GM19372 (cell line): ENCODE measurements around the gene SLC2A13.
A peak's percentile ranks its signal among the peaks of the same experiment; 100 is the strongest.

ENCODE experiments used
- ATAC-seq: cut with Tn5 transposase; IDR thresholded peaks from one replicate; pipeline ENCODE4 v1.9.1; 2021; ENCODE audit warnings: mild to moderate bottlenecking, low read depth, moderate library complexity; ENCODE audit not compliant: unreplicated experiment

The SLC2A13 gene

DNA sequence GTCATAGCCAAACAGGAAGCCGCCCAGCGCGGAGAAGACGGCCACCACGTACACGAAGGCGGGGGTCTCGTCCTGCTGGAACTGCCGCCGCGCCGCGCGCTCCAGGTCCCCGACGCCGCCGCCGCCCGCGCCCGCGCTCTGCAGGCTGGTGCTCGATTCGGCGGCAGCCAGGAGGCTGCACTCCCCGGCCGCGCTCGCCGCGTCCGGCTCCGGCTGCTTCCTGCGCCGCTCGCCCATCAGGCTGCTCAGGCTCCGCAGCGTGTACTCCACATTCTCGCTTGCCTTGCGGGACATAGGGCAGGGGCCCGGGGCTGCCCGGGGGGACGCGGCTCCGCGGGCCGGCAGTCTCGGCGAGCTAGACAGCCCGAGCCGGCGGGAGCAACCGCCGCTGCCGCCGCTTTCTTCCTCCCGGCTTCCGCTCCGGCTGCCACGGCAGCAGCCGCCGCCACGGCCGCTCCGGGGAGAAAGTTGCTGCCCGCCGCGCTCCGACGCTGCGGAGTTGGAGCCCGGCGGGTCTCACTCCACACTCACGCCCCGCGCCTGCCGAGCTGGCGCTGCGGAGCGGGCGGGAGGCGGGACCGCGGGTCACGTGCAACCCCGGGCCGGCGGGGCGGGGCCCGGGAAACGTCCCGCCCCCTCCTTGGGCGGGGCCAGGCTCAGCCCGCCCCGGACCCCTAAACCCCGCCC, at the start of gene SLC2A13:
TSS of gene SLC2A13 (minus strand) at position 567 of the 687 bp plus-strand sequence. CDS start at position 294, 273 bp downstream.
- ATAC-seq, result peak; percentile 80

DNA sequence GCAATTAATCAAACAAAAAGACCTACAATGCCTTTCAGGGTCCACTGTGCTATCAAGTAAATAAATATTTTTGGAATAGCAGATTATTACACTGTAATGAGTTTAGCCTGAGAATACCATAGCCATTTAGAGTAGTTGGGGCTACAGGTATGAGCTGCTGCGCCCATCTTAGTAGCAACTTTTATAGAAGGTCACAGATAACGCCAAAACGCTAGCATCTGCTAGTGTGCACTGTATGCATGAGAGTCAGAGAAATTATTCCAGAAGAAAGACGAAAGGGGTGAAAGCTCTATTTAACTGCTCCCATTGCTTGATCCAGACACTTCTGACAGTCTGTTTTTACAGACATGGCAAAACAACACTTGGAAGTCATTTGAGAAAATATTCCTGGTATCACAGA, 48.5 kb upstream of the SLC2A13 start:
- no peak for ATAC-seq

DNA sequence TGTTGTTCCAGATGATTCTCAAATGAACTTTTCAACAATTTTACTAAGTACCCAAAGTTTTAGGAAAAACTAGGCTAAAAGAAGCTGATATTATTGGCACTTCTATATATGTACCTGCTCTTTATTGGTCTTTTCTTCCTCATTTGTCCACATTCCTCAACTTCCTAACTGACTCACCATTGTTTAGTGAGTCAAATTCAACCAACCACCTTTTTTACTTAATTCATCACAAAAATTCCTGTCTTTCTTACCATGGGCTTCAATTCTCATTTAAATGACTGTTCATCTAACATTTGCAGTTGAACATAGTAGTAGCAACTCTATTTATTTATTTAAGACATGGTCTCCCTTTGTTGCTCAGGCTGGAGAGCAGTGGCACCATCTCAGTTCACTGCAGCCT, 47.6 kb upstream of the SLC2A13 start:
- ATAC-seq, result no peak

DNA sequence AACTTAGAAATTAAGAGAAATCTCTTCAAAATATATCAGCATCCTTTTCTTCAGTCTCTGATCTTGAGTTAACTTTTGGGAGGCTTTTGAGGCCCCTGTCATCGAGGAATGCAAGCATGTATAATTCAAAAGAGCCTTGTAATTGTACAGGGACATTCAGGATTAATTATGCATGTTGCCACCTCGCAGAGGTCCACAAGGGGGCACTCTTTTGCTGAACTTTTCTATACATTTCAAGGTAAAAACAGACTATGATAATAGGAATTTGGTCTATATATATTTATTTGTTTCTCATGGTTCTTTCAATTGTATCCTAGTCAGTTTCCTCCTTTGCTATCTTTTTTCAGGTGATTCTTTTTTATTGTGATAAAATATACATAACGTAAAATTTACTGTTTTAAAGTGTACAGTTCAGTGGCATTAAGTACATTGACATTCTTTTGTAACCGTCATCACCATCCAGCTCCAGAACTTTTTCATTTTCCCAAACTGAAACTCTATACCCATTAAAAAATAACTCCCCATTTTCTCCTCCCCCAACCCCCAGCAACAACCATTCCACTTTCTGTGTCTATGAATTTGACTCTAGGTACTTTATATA, 47.0 kb upstream of the SLC2A13 start:
- ATAC-seq, result peak; percentile 53

GRCh38 chr12:40149673-40150260, 43.9 kb upstream of the SLC2A13 start:
- ATAC-seq, result no peak

DNA sequence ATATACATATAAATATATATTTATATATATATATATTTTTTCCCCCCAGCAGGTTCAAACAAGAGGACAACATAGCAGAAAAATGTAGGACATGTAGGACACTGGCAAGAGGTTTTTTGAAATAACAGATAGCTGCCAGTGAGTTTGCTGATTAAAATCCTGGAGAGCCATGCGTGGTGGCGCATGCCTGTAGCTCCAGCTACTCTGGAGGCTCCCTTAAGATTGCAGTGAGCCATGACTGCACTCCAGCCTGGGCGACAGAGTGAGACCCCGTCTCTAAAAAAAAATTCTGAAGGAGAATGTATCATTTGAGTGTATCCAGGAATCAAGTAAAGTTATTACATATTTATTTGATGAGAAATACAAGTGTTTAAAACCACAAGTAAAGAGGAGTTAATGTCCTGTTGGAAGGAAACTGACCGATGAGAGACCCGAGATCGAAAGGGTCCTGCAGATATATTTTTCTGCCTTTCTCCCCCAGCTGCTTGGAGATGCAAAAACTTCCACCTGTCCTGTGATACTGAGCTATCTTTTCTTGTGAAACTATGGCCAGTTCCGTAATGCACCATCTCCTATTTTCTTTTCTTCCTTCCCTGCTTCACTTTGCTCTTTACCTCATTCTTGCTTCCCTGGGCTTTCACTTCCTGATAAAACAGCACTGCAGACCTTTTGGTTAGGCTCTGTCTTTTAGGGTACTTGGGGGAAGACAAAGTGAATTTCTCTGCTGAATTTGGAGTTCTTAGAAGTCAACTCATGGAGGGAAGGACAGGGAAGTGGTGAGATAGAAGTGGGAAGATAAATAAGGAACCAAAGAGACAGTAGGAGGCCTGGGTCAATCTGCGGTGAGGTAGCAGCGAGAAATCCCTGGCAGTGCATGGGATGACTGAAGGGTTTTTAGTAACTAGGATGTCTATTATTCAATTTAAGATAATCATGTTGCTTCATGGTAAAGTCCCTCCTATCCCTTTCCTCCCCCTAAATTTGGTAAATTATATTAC, 41.2 kb upstream of the SLC2A13 start:
- ATAC-seq, result no peak

- no peak for ATAC-seq
Observed at GRCh38 chr12:40145896-40146295, 40.0 kb upstream of the SLC2A13 start.

DNA sequence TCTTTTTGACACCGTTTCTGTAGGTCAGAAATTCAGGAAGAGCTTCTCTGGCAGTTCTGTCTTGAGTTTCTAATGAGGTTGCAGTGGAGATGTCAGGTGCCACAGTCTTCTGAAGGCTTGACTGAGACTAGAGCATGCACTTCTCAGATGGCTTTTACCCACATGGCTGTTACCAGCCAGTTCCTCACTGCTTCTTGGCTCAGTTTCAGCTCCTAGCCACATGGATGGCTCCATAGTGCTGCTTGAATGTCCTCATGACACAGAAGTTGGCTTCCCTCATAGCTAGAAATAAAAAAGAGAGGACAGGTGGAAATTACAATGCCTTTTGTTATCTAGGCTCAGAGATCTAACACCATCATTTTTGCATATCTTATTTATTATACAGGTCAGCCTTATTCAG, 38.1 kb upstream of the SLC2A13 start:
- ATAC-seq, result no peak

DNA sequence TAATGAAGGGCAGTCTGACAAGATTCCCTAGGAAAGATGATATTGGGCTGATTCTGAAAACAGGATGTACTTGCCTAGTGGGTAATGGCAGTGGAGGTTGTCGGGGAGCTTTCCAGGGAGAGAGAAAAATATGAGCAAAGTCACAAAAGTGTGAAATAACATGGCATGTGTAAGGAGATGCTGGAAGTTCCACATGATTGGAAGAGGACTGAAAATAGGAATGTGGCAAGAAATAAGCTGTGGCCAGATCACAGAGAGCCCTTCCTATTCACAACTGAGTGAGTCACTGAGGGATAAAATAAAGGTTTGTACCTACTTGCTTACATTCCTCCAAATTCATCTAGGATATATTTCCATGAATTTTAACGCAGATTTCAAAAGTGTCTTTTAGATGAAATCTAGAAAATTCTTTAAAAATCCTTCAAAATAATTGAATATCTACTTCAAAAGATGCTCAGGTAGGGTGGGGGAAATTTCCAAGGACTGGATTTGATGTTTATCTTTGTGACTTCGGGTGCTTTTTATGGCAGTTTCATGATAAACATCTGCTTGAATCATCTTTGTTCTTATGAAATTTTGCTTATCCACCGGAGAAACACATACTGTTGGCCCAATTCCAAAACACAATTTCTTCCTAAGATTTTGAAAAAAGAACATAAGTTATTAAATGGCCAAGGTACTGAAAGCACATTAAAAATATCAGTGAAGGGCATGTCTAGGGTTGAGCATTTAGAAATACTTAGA, 36.3 kb upstream of the SLC2A13 start:
- ATAC-seq, result no peak

DNA sequence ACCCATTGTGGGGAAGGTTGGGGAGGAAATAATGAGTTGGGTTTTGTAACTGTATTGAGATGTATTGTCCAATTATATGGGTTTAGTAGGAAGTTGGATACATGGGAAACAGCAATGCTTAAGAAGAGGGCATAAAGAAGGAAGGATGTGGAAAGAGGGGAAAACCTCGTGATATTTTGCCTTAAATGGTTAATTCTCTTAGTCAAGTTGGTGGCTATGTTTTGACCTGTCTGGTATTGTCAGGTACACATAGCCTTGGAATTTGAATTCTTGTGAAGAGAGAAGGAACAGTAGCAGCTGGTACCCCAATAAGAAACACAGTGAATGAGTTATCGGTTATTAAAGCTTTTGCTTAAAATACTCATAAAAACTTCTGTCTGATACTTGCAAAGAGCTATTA, 32.6 kb upstream of the SLC2A13 start:
- ATAC-seq, result no peak

DNA sequence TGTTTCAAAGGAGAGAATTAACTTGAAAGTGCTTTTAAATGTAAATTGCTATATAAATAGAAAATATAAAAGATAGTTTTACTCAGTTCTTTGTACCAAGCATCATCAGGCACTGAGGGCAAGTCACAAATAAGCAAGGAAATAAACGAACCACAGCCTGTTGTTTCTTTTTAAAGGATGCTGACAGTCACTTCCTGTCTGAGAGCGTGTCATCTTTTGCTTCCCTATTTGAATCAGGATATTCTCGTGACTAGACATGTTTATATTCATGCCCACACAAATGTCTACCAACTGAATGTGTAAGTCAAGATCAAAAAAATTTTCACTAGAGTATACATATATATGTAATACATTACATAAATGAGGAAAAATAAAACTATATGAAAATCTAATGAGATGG, 31.4 kb upstream of the SLC2A13 start:
- peak; percentile 80 for ATAC-seq

- ATAC-seq, result no peak
Observed at GRCh38 chr12:40127408-40127807, 21.5 kb upstream of the SLC2A13 start.

DNA sequence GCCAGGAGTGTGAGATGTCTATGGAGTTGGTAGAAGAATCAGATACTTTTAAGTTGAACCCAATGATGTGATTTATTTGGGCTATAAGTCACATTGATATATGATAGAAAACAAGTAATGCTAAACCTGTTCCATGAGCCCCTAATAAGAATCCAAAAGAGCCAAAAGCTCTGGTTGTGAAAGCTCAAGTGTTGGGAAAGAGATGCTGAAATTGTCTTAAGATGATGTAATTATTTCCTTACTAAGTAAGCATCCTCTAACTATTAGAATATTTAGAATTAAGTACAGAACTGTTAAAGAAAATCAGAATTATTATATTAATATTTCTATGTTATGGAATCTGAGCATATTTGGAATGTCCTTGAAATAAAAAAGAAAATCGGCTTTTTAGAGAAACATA, 17.6 kb upstream of the SLC2A13 start:
- no peak for ATAC-seq

DNA sequence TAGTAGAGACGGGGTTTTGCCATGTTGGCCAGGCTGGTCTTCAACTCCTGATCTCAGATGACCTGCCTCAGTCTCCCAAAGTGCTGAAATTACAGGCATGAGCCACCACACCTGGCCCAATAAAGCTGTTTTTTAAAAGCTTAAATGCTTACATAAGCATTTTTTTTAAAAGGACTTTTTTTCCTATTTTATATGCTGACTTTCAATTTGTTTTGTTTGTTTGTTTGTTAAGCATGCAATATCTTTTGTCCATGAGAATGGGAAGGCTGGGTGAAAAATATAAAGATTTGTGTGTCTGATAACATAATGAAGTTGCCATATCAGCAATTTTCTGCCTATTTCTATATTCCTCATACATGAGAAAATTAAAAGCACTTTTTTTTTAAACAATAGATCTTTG, 17.0 kb upstream of the SLC2A13 start:
- ATAC-seq, result no peak

- ATAC-seq, result peak; percentile 79
Observed at GRCh38 chr12:40117818-40118217, 11.9 kb upstream of the SLC2A13 start.

GRCh38 chr12:40110586-40110985, 4.7 kb upstream of the SLC2A13 start:
- no peak for ATAC-seq

GRCh38 chr12:40107803-40108620, 2.1 kb upstream of the SLC2A13 start:
- no peak for ATAC-seq

GRCh38 chr12:40107098-40107802, 1.4 kb upstream of the SLC2A13 start:
- ATAC-seq, result peak; percentile 35

DNA sequence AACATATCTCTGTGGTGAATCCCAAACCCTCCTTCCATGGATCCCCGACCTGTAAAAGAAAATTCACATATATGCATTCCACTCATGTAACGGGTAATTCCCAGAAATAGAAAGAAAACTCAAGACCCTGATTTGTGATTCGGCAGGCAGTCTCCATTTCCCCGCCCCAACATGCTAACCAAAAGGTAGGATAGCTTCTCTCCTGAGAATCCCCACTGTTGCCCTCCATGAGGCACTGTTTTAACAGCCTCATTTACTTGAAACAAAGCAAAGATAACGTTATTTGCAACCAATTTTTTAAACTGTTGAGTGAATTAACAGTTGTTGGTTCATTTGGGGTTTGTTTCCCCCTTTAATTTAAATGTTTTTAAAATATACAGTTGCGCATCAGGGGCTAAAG, 774 bp upstream of the SLC2A13 start:
- no peak for ATAC-seq
